Aorta (tissue), 5 donors: ENCODE data around the gene THBS3. TPM values are rescaled to one million over a fixed set of nuclear protein-coding genes. Genes with fewer than 3 reads are reported as not detected.
"Not testable (repeated sequence)": the region's sequence is repeated elsewhere in the genome, so short reads cannot be mapped to it uniquely, and the experiment has no call there.

Source experiments
- ATAC-seq: fragments of 200-7000 bp; cut with Tn5 transposase; one replicate; pipeline ENCODE4 v1.9.1; 2022; ENCODE audit warnings: moderate library complexity; ENCODE audit not compliant: low FRiP score
- DNase-seq, 2 donors: peaks; one replicate each; pipeline ENCODE4 v3.0.0-alpha.2; 2020
- H3K27ac ChIP-seq, 2 donors: one replicate each; pipeline ENCODE4 v1.5.1; 2013; ENCODE audit warnings: low read length in 2 of 2, mild to moderate bottlenecking in 2 of 2, moderate library complexity in 2 of 2, control low read depth in 1 of 2, inconsistent platforms in 1 of 2, low read depth in 1 of 2
- H3K27me3 ChIP-seq, 2 donors: one replicate each; pipeline ENCODE4 v1.6.1; 2013; ENCODE audit warnings: control low read depth in 1 of 2, low read length in 1 of 2, mild to moderate bottlenecking in 1 of 2, moderate library complexity in 1 of 2; ENCODE audit not compliant: insufficient read depth in 2 of 2, control insufficient read depth in 1 of 2
- H3K36me3 ChIP-seq, 2 donors: one replicate each; pipeline ENCODE4 v1.6.1; 2013; ENCODE audit warnings: control low read depth in 1 of 2, low read length in 1 of 2, mild to moderate bottlenecking in 1 of 2; ENCODE audit not compliant: insufficient read depth in 2 of 2, control insufficient read depth in 1 of 2
- H3K4me1 ChIP-seq, 2 donors: one replicate each; pipeline ENCODE4 v1.6.1; 2013; ENCODE audit warnings: low read length in 2 of 2, control low read depth in 1 of 2, mild to moderate bottlenecking in 1 of 2, moderate library complexity in 1 of 2; ENCODE audit not compliant: insufficient read depth in 2 of 2, control insufficient read depth in 1 of 2
- H3K4me3 ChIP-seq, 2 donors: one replicate each; pipeline ENCODE4 v1.5.1; 2013; ENCODE audit warnings: low read length in 2 of 2, control low read depth in 1 of 2, mild to moderate bottlenecking in 1 of 2
- H3K9me3 ChIP-seq: one replicate; pipeline ENCODE4 v1.6.1; 2013; ENCODE audit warnings: mild to moderate bottlenecking, low read length; ENCODE audit not compliant: control insufficient read depth
- whole genome bisulfite sequencing, 2 donors: extraction: QIAGEN DNeasy Blood & Tissue Kit; methylation state at CpG; one replicate each; pipeline ENCODE4 v1.1.7; 2013; 5-methylcytosine and 5-hydroxymethylcytosine counted together
- intact Hi-C, 2 donors: fragments of 100-400 bp; cut with DNase I; formaldehyde crosslinking; loops; one replicate each; pipeline versions ENCODE4 v1.14.2 to v1.15.0; 2022
- polyA plus RNA-seq, 2 donors: library from polyadenylated mRNA; stranded (reverse); fragments of 200-250 nt; gene quantifications; one replicate each; pipeline ENCODE4 v1.2.3, GENCODE V29; 2013
- total RNA-seq, 2 donors: library from RNA; stranded (reverse); fragmentation: NEBNext Ultra II Directional; extraction: Animal tissue kit (Norgen Biotek cat#: 25700); gene quantifications; one replicate each; pipeline ENCODE4 v1.2.1, GENCODE V29; 2021
- donor health status: healthy with polysubstance abuse.
- donor health status: Bipolar disorder and iron deficiency.
- donor health status: DM: no; HTN: no; CAD: no.
- donor health status: DM: no; HTN: no; CAD: no.
- donor health status: DM: yes; HTN: yes; CAD: no.

Gene THBS3
- total and polyA plus RNA-seq, 4 donors = 21.7 to 195 (median 78.4) TPM

GRCh38 chr1:155214702-155215101 lies 7.0 kb upstream of the THBS3 start:
- WGBS, 2 donors = 88% methylated on average over 9 of the region's 10 CpGs
- ATAC-seq, intact Hi-C loops, H3K36me3 ChIP-seq, H3K27me3 ChIP-seq, DNase-seq, H3K9me3 ChIP-seq, H3K4me3 ChIP-seq, H3K4me1 ChIP-seq, H3K27ac ChIP-seq: not testable (repeated sequence)

GRCh38 chr1:155212051-155212440 lies 4.3 kb upstream of the THBS3 start:
- H3K9me3 ChIP-seq, intact Hi-C loops, H3K4me3 ChIP-seq, H3K4me1 ChIP-seq, ATAC-seq, H3K27me3 ChIP-seq, H3K36me3 ChIP-seq: not testable (repeated sequence)
- peak in 1 of 2 donors; percentile 30 for DNase-seq
- WGBS, 2 donors = 45 to 50% methylated on average over 7 of the region's 7 CpGs
- peak overlapping the region in 1 of 2 donors; percentile 50 for H3K27ac ChIP-seq

- peak; percentile 86 to 89 for DNase-seq
- WGBS, 2 donors = 6 to 10% methylated on average over 11 to 13 of the region's 13 CpGs
- H3K4me3 ChIP-seq, ATAC-seq, H3K9me3 ChIP-seq, H3K4me1 ChIP-seq, H3K27me3 ChIP-seq, H3K36me3 ChIP-seq, intact Hi-C loops: not testable (repeated sequence)
- H3K27ac ChIP-seq = peak overlapping the region in 1 of 2 donors; percentile 61
Observed at GRCh38 chr1:155211381-155212050, 3.8 kb upstream of the THBS3 start.

GRCh38 chr1:155210314-155211104 lies 2.8 kb upstream of the THBS3 start:
- intact Hi-C loops = no loop called here
- H3K27ac ChIP-seq = peak overlapping the region in 1 of 2 donors; percentile 41
- no peaks in the 10 kb centered on the region for H3K36me3 ChIP-seq
- ATAC-seq (no peak), DNase-seq (peak in 1 of 2 donors; percentile 30)
- H3K4me1 ChIP-seq = no peaks in the 10 kb centered on the region
- H3K27me3 ChIP-seq = no peaks in the 10 kb centered on the region
- H3K9me3 ChIP-seq = no peaks in the 10 kb centered on the region
- no peak overlapping the region for H3K4me3 ChIP-seq
- WGBS, 2 donors = 79 to 82% methylated on average over 4 of the region's 4 CpGs

- intact Hi-C loops = loop anchor here (5.0 kb wide), 2 partner anchors 33 to 113 kb away; partner anchors contain the start of gene RUSC1 (in 1 of the 2)
- Histone ChIP-seq H3K36me3 (no peaks in the 10 kb centered on the region), H3K4me3 (peak overlapping the region; percentile 27 to 60), H3K9me3 (no peaks in the 10 kb centered on the region), H3K27me3 (no peaks in the 10 kb centered on the region), H3K27ac (peak overlapping the region; percentile 98 to 99), H3K4me1 (no peaks in the 10 kb centered on the region)
- 3 to 6% methylated on average over 13 of the region's 13 CpGs for WGBS, 2 donors
- DNase-seq (no peak), ATAC-seq (no peak)
Observed at GRCh38 chr1:155209312-155209721, 1.6 kb upstream of the THBS3 start.

GRCh38 chr1:155208541-155209311 lies 1.0 kb upstream of the THBS3 start, which contains the start of gene MTX1:
Gene MTX1 (plus strand): TSS chr1:155208695. CDS start chr1:155208805, 110 bp downstream.
- Histone ChIP-seq H3K4me3 (peak within 1 kb of the TSS; percentile 34 to 60), H3K9me3 (no peaks in the 10 kb centered on the region), H3K27me3 (no peaks in the 10 kb centered on the region), H3K4me1 (no peaks in the 10 kb centered on the region), H3K36me3 (no peaks in the 10 kb centered on the region), H3K27ac (peak within 1 kb of the TSS; percentile 98 to 99)
- intact Hi-C loops = loop anchor here (1.0 to 5.0 kb wide), 3 partner anchors 19 to 114 kb away; partner anchors contain the start of gene RUSC1 (in 1 of the 2)
- 0% methylated on average over 63 to 64 of the region's 64 CpGs for WGBS, 2 donors
- ATAC-seq = peak; percentile 93
- DNase-seq = peak; percentile 96 to 98

- Histone ChIP-seq H3K4me1 (no peaks in the 10 kb centered on the region), H3K4me3 (peak overlapping the region; percentile 34 to 40), H3K9me3 (no peaks in the 10 kb centered on the region), H3K36me3 (no peaks in the 10 kb centered on the region), H3K27ac (peak overlapping the region; percentile 79 to 85), H3K27me3 (no peaks in the 10 kb centered on the region)
- DNase-seq = peak; percentile 90 to 95
- ATAC-seq = peak; percentile 47
- 0 to 5% methylated on average over 13 of the region's 13 CpGs for WGBS, 2 donors
- intact Hi-C loops = loop anchor here (5.0 kb wide), 2 partner anchors 35 to 115 kb away; partner anchors contain the start of gene RUSC1 (in 1 of the 2)
Observed at GRCh38 chr1:155206891-155207805, 549 bp downstream of the THBS3 start.
